Right atrium auricular region (tissue), 2 donors: Measurements from ENCODE around the gene MIGA2. TPM values are rescaled to one million over a fixed set of nuclear protein-coding genes. Genes with fewer than 3 reads are reported as not detected.

ENCODE experiments used
- DNase-seq: peaks from one replicate; pipeline ENCODE4 v3.0.0-alpha.2; 2019; ENCODE audit warnings: low spot score
- H3K27ac ChIP-seq, 2 donors: fragments of 200-600 bp; sonication (generic); 1 replicate in 1 of 2; 2 replicates in 1 of 2; pipeline ENCODE4 v1.5.1; 2016 to 2019
- H3K27me3 ChIP-seq, 2 donors: fragments of 200-600 bp; sonication (generic); one replicate each; pipeline versions ENCODE4 v1.5.1 to v1.6.0; 2017 to 2019
- H3K36me3 ChIP-seq: fragments of 200-600 bp; sonication (generic); one replicate; pipeline ENCODE4 v1.5.1; 2016
- H3K4me1 ChIP-seq, 2 donors: fragments of 200-600 bp; sonication (generic); one replicate each; pipeline versions ENCODE4 v1.5.1 to v1.6.0; 2017 to 2019
- H3K4me3 ChIP-seq, 2 donors: fragments of 200-600 bp; sonication (generic); 1 replicate in 1 of 2; 2 replicates in 1 of 2; pipeline ENCODE4 v1.5.1; 2017 to 2019; ENCODE audit warnings: mild to moderate bottlenecking in 1 of 2, moderate library complexity in 1 of 2
- H3K9me3 ChIP-seq, 2 donors: fragments of 200-600 bp; sonication (generic); one replicate each; pipeline ENCODE4 v1.5.1; 2019
- CTCF ChIP-seq, 2 donors: fragments of 200-600 bp; sonication (generic); IDR thresholded peaks; one replicate each; pipeline ENCODE4 v1.5.1; 2019; ENCODE audit warnings: antibody characterized with exemption in 2 of 2
- total RNA-seq, 2 donors: library from RNA; depleted of rRNA; stranded (reverse); fragments of >200 nt; gene quantifications; one replicate each; pipeline ENCODE4 v1.1.0, GENCODE V29; 2016

MIGA2 gene
- total RNA-seq, 2 donors from 2014 or later, result 34.2 to 40.2 TPM

GRCh38 chr9:129102791-129103594 is 66.6 kb downstream of the MIGA2 start:
- DNase-seq, result peak; percentile 69
- TF ChIP-seq CTCF (IDR thresholded peaks at IDR 0.05), result peak; percentile 35 to 57
- H3K27me3 ChIP-seq, result no peaks in the 10 kb centered on the region
- no peaks in the 10 kb centered on the region for H3K9me3 ChIP-seq
- H3K36me3 ChIP-seq, result peaks cover 26% of the 10 kb centered on the region
- H3K4me3 ChIP-seq, result no peak overlapping the region
- H3K4me1 ChIP-seq, result peaks cover 0 to 9% of the 10 kb centered on the region in 2 donors
- no peak overlapping the region for H3K27ac ChIP-seq

- Histone ChIP-seq H3K4me1 (peaks cover 0 to 9% of the 10 kb centered on the region in 2 donors), H3K36me3 (peaks cover 23% of the 10 kb centered on the region), H3K4me3 (no peak overlapping the region), H3K9me3 (no peaks in the 10 kb centered on the region), H3K27ac (no peak overlapping the region), H3K27me3 (no peaks in the 10 kb centered on the region)
- TF ChIP-seq CTCF (IDR thresholded peaks at IDR 0.05), result no peak
- no peak for DNase-seq
Measured at GRCh38 chr9:129103595-129103965, 67.2 kb downstream of the MIGA2 start.

DNA sequence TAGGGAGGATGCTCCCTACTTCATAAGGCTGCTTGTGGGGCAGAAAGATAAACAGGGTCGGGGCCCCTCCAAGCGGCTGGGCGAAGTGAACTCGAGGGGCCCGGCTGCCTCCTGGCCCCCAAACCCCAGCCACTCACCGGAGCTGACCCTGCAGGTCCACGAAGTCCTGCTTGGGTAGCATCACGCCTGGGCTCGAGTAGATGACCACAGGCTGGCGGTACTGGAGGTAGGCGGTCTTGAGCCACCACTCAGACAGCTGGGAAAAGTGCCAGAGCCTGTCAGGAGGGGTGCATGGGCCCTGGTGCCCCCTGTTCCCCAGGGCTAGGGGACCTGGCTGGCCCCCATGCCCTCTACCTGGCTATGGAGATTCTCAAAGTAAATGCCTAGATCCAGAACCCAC is 67.6 kb downstream of the MIGA2 start:
- Histone ChIP-seq H3K27me3 (no peaks in the 10 kb centered on the region), H3K27ac (no peak overlapping the region), H3K9me3 (no peaks in the 10 kb centered on the region), H3K4me3 (no peak overlapping the region), H3K36me3 (peaks cover 23% of the 10 kb centered on the region), H3K4me1 (peaks cover 0 to 10% of the 10 kb centered on the region in 2 donors)
- DNase-seq, result no peak
- no peak for TF ChIP-seq CTCF (IDR thresholded peaks at IDR 0.05)

DNA sequence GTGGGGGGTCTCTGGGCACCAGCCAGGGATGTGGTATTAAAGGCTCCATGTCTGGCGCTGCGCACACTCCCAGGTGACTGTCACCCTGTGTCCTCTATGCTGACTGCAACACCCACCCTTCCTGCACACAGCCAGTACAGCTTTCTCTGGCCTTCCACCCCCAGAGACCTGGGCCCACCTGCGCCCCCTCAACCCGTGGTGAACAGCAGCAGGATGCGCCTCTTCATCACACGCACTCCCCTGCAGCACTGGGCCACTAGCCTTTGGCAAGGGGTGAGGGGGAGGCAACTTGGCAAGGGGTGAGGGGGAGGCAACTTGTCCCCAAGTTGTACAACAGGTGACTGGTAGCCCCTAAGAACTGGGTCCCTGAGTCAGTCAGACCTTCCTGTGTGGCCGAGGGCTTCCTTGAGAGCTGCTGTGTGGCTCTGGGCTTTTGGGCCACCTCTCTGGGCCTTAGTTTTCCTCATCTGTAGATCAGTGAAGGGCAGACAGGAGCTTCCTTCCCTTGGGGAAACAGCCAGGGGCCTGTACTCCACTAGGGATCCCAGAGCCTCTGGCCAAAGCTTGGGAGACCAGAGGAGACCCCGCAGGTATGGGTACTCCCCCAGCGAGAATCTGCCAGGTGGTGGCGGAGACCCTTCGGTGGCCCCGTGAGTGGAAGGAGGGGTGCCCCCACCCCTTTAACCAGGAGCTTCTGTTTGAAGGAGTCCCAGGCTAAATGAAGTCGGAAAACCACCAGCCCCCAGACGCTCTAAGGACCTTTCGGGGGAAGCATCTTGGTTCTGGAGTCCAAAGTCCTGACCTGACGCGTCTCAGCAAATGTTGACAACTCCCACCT is 69.7 kb downstream of the MIGA2 start:
- Histone ChIP-seq H3K4me1 (peaks cover 0 to 22% of the 10 kb centered on the region in 2 donors), H3K9me3 (no peaks in the 10 kb centered on the region), H3K36me3 (peaks cover 23% of the 10 kb centered on the region), H3K4me3 (no peak overlapping the region), H3K27ac (no peak overlapping the region), H3K27me3 (no peaks in the 10 kb centered on the region)
- TF ChIP-seq CTCF (IDR thresholded peaks at IDR 0.05), result no peak
- no peak for DNase-seq

- H3K27me3 ChIP-seq, result no peaks in the 10 kb centered on the region
- no peak for TF ChIP-seq CTCF (IDR thresholded peaks at IDR 0.05)
- no peak overlapping the region for H3K27ac ChIP-seq
- DNase-seq, result no peak
- H3K4me3 ChIP-seq, result no peak overlapping the region
- peaks cover 0 to 32% of the 10 kb centered on the region in 2 donors for H3K4me1 ChIP-seq
- no peaks in the 10 kb centered on the region for H3K9me3 ChIP-seq
- H3K36me3 ChIP-seq, result peaks cover 23% of the 10 kb centered on the region
Measured at GRCh38 chr9:129107651-129108050, 71.2 kb downstream of the MIGA2 start.
